GM23338 (cell line): ENCODE data around the gene NPHP4.

ENCODE experiments used
- EZH2 ChIP-seq: fragments of 200-600 bp; sonication (generic); IDR thresholded peaks from one replicate; pipeline ENCODE4 v1.8.0; 2017; ENCODE audit warnings: antibody characterized with exemption, mild to moderate bottlenecking, low read depth; ENCODE audit not compliant: unreplicated experiment
- POLR2AphosphoS5 ChIP-seq: IDR thresholded peaks from 2 replicates; pipeline ENCODE4 v1.6.1; 2016; ENCODE audit warnings: antibody characterized with exemption, low read depth
- ZNF114 ChIP-seq: fragments of 250-450 bp; sonication (Bioruptor Pico); IDR thresholded peaks from 2 replicates; pipeline ENCODE4 v1.5.0; 2020; ENCODE audit warnings: mild to moderate bottlenecking, moderate library complexity
- TF ChIP-seq, protein P1 (sequence below), 2 experiments: fragments of 200-600 bp in 1 of 2; sonication (generic) in 1 of 2; conservative IDR thresholded peaks; 2 replicates each; pipeline versions ENCODE4 v1.5.1 to v1.6.1; 2016 to 2017; ENCODE audit warnings: antibody characterized with exemption in 2 of 2, low read depth in 2 of 2, mild to moderate bottlenecking in 2 of 2, moderate library complexity in 1 of 2
- TF ChIP-seq, protein P2 (sequence below): IDR thresholded peaks from one replicate; pipeline ENCODE4 v1.6.1; 2018; ENCODE audit warnings: antibody characterized with exemption; ENCODE audit not compliant: unreplicated experiment

DNA sequence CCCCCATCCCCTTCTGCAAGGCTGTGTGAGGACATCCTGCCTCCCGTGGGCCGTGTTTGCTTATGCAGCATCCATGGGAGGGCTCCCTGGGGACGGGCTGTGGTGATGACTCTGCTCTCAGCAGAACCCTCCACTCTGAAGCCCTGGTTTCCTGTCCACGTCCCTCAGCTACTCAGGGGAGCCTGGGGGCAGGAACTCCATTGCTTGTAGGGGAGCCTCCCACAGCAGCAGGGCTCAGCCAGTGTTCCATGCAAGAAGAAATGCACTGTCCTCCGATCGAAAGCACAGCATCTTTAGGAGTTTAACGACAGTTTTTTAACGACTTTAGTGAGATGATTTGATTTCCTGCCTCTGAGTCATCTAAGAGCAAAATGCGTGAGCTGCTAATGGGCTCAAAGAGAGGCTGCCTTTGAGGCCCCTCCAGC is 45.1 kb upstream of the NPHP4 start:
- TF ChIP-seq POLR2AphosphoS5 (no peak), EZH2 (no peak), ZNF114 (CRISPR knock-in tag) (no peak)
- TF ChIP-seq, protein P1, sequence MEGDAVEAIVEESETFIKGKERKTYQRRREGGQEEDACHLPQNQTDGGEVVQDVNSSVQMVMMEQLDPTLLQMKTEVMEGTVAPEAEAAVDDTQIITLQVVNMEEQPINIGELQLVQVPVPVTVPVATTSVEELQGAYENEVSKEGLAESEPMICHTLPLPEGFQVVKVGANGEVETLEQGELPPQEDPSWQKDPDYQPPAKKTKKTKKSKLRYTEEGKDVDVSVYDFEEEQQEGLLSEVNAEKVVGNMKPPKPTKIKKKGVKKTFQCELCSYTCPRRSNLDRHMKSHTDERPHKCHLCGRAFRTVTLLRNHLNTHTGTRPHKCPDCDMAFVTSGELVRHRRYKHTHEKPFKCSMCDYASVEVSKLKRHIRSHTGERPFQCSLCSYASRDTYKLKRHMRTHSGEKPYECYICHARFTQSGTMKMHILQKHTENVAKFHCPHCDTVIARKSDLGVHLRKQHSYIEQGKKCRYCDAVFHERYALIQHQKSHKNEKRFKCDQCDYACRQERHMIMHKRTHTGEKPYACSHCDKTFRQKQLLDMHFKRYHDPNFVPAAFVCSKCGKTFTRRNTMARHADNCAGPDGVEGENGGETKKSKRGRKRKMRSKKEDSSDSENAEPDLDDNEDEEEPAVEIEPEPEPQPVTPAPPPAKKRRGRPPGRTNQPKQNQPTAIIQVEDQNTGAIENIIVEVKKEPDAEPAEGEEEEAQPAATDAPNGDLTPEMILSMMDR (conservative IDR thresholded peaks at IDR 0.05; ENCODE audit: low read depth in 2 of 2), result no peak
- TF ChIP-seq, protein P2, sequence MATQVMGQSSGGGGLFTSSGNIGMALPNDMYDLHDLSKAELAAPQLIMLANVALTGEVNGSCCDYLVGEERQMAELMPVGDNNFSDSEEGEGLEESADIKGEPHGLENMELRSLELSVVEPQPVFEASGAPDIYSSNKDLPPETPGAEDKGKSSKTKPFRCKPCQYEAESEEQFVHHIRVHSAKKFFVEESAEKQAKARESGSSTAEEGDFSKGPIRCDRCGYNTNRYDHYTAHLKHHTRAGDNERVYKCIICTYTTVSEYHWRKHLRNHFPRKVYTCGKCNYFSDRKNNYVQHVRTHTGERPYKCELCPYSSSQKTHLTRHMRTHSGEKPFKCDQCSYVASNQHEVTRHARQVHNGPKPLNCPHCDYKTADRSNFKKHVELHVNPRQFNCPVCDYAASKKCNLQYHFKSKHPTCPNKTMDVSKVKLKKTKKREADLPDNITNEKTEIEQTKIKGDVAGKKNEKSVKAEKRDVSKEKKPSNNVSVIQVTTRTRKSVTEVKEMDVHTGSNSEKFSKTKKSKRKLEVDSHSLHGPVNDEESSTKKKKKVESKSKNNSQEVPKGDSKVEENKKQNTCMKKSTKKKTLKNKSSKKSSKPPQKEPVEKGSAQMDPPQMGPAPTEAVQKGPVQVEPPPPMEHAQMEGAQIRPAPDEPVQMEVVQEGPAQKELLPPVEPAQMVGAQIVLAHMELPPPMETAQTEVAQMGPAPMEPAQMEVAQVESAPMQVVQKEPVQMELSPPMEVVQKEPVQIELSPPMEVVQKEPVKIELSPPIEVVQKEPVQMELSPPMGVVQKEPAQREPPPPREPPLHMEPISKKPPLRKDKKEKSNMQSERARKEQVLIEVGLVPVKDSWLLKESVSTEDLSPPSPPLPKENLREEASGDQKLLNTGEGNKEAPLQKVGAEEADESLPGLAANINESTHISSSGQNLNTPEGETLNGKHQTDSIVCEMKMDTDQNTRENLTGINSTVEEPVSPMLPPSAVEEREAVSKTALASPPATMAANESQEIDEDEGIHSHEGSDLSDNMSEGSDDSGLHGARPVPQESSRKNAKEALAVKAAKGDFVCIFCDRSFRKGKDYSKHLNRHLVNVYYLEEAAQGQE, result no peak
